ENCODE data around the gene EI24. TPM values are rescaled to one million over a fixed set of nuclear protein-coding genes. Genes with fewer than 3 reads are reported as not detected.
A peak's percentile ranks its signal among the peaks of the same experiment; 100 is the strongest.
"Not testable (repeated sequence)": the region's sequence is repeated elsewhere in the genome, so short reads cannot be mapped to it uniquely, and the experiment has no call there.

The EI24 gene
- total and polyA plus RNA-seq, 2 experiments from 2014 or later = 132 to 174 TPM

DNA sequence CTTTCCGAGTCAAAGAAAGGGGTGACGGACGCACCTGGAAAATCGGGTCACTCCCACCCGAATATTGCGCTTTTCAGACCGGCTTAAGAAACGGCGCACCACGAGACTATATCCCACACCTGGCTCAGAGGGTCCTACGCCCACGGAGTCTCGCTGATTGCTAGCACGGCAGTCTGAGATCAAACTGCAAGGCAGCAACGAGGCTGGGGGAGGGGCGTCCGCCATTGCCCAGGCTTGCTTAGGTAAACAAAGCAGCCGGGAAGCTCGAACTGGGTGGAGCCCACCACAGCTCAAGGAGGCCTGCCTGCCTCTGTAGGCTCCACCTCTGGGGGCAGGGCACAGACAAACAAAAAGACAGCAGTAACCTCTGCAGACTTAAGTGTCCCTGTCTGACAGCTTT lies 32.4 kb upstream of the EI24 start:
- H3K4me2 ChIP-seq; H3K4me1 Mint-ChIP-seq; DNase-seq (ENCODE audit: low spot score); H3K9me3 Mint-ChIP-seq; H3K27ac ChIP-seq (ENCODE audit: low read depth); H3K36me3 ChIP-seq (ENCODE audit: insufficient read depth); H4K20me1 ChIP-seq (replicated peaks; ENCODE audit: insufficient read depth); H3K79me2 ChIP-seq (replicated peaks; ENCODE audit: insufficient read depth); H3F3A ChIP-seq (replicated peaks; ENCODE audit: low read depth); ATAC-seq; H3K27me3 Mint-ChIP-seq (ENCODE audit: insufficient read depth, low read depth, poor library complexity); H3K4me3 Mint-ChIP-seq; H3K27me3 ChIP-seq (ENCODE audit: insufficient read depth); H3K27ac Mint-ChIP-seq; H3K4me3 ChIP-seq; H3K36me3 Mint-ChIP-seq (ENCODE audit: low read depth); H3K4me1 ChIP-seq (ENCODE audit: insufficient read depth); H3K9me2 ChIP-seq (ENCODE audit: insufficient read depth); H2AFZ ChIP-seq: not testable (repeated sequence)

GRCh38 chr11:125542709-125543108 lies 26.6 kb upstream of the EI24 start:
- Histone ChIP-seq H4K20me1 (replicated peaks; ENCODE audit: insufficient read depth) (no peaks in the 10 kb centered on the region), H3K36me3 (ENCODE audit: insufficient read depth) (peaks cover 13% of the 10 kb centered on the region; the same call in 1 of the 2 replicates), H3K79me2 (replicated peaks; ENCODE audit: insufficient read depth) (no peaks in the 10 kb centered on the region), H3K4me2 (no peak overlapping the region), H3K27me3 (ENCODE audit: insufficient read depth) (no peaks in the 10 kb centered on the region), H3K4me1 (ENCODE audit: insufficient read depth) (no peaks in the 10 kb centered on the region), H3K27ac (ENCODE audit: low read depth) (no peak overlapping the region), H2AFZ (no peak overlapping the region), H3K9me2 (ENCODE audit: insufficient read depth) (no peaks in the 10 kb centered on the region), H3K4me3 (no peak overlapping the region), H3F3A (replicated peaks; ENCODE audit: low read depth) (no peaks in the 10 kb centered on the region)
- H3K27me3 Mint-ChIP-seq (ENCODE audit: insufficient read depth, low read depth, poor library complexity) = peaks cover 3% of the 10 kb centered on the region
- peak; percentile 46 for DNase-seq (ENCODE audit: low spot score)
- H3K4me3 Mint-ChIP-seq = no peak overlapping the region
- no peaks in the 10 kb centered on the region for H3K4me1 Mint-ChIP-seq
- H3K36me3 Mint-ChIP-seq (ENCODE audit: low read depth) = peaks cover 15% of the 10 kb centered on the region; the same call in 2 of the 3 replicates
- no peak for ATAC-seq
- peaks cover 34% of the 10 kb centered on the region for H3K9me3 Mint-ChIP-seq
- no peak overlapping the region for H3K27ac Mint-ChIP-seq
- TF ChIP-seq REST (IDR thresholded peaks at IDR 0.05; ENCODE audit: unreplicated experiment) (no peak), NANOG (IDR thresholded peaks at IDR 0.05; ENCODE audit: borderline replicate concordance) (no peak), CREB1 (CRISPR knock-in tag; IDR thresholded peaks at IDR 0.05; ENCODE audit: low read depth) (no peak), EZH2 (IDR thresholded peaks at IDR 0.05; ENCODE audit: low read depth, unreplicated experiment) (no peak), POLR2AphosphoS5 (IDR thresholded peaks at IDR 0.05; ENCODE audit: low read depth) (no peak), CTCF (conservative IDR thresholded peaks at IDR 0.05; ENCODE audit: low read depth in 2 of 2) (no peak), EZH2phosphoT487 (IDR thresholded peaks at IDR 0.05; ENCODE audit: unreplicated experiment) (no peak), STAT1 (IDR thresholded peaks at IDR 0.05; ENCODE audit: unreplicated experiment) (no peak), ZNF462 (CRISPR knock-in tag; IDR thresholded peaks at IDR 0.05) (no peak)
- TF ChIP-seq, protein P1, sequence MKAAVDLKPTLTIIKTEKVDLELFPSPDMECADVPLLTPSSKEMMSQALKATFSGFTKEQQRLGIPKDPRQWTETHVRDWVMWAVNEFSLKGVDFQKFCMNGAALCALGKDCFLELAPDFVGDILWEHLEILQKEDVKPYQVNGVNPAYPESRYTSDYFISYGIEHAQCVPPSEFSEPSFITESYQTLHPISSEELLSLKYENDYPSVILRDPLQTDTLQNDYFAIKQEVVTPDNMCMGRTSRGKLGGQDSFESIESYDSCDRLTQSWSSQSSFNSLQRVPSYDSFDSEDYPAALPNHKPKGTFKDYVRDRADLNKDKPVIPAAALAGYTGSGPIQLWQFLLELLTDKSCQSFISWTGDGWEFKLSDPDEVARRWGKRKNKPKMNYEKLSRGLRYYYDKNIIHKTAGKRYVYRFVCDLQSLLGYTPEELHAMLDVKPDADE (IDR thresholded peaks at IDR 0.05) = no peak
